ENCODE measurements around the gene UBE4B.
A peak's percentile ranks its signal among the peaks of the same experiment; 100 is the strongest.

UBE4B gene

GRCh38 chr1:10051656-10052055 lies 18.9 kb downstream of the UBE4B start:
- TF ChIP-seq CTCF (conservative IDR thresholded peaks at IDR 0.05; ENCODE audit: control insufficient read depth, insufficient read depth, low read depth, low read length): no peak
- H3K4me3 ChIP-seq (ENCODE audit: control insufficient read depth, low read depth, low read length): no peak overlapping the region
- DNase-seq (ENCODE audit: low read depth): no peak

- no peak for DNase-seq (ENCODE audit: low read depth)
- no peak overlapping the region for H3K4me3 ChIP-seq (ENCODE audit: control insufficient read depth, low read depth, low read length)
- TF ChIP-seq CTCF (conservative IDR thresholded peaks at IDR 0.05; ENCODE audit: control insufficient read depth, insufficient read depth, low read depth, low read length): no peak
Measured at GRCh38 chr1:10052347-10052746, 19.6 kb downstream of the UBE4B start.

GRCh38 chr1:10054465-10054864 lies 21.7 kb downstream of the UBE4B start:
- TF ChIP-seq CTCF (conservative IDR thresholded peaks at IDR 0.05; ENCODE audit: control insufficient read depth, insufficient read depth, low read depth, low read length): no peak
- no peak overlapping the region for H3K4me3 ChIP-seq (ENCODE audit: control insufficient read depth, low read depth, low read length)
- no peak for DNase-seq (ENCODE audit: low read depth)

- DNase-seq (ENCODE audit: low read depth): no peak
- H3K4me3 ChIP-seq (ENCODE audit: control insufficient read depth, low read depth, low read length): no peak overlapping the region
- TF ChIP-seq CTCF (conservative IDR thresholded peaks at IDR 0.05; ENCODE audit: control insufficient read depth, insufficient read depth, low read depth, low read length): no peak
Measured at GRCh38 chr1:10056599-10056987, 23.8 kb downstream of the UBE4B start.

- no peak for TF ChIP-seq CTCF (conservative IDR thresholded peaks at IDR 0.05; ENCODE audit: control insufficient read depth, insufficient read depth, low read depth, low read length)
- DNase-seq (ENCODE audit: low read depth): peak; percentile 70
- no peak overlapping the region for H3K4me3 ChIP-seq (ENCODE audit: control insufficient read depth, low read depth, low read length)
Measured at GRCh38 chr1:10057343-10057742, 24.6 kb downstream of the UBE4B start.

- H3K4me3 ChIP-seq (ENCODE audit: control insufficient read depth, low read depth, low read length): no peak overlapping the region
- no peak for DNase-seq (ENCODE audit: low read depth)
- no peak for TF ChIP-seq CTCF (conservative IDR thresholded peaks at IDR 0.05; ENCODE audit: control insufficient read depth, insufficient read depth, low read depth, low read length)
Measured at GRCh38 chr1:10057796-10058195, 25.0 kb downstream of the UBE4B start.

- no peak for TF ChIP-seq CTCF (conservative IDR thresholded peaks at IDR 0.05; ENCODE audit: control insufficient read depth, insufficient read depth, low read depth, low read length)
- no peak for DNase-seq (ENCODE audit: low read depth)
- H3K4me3 ChIP-seq (ENCODE audit: control insufficient read depth, low read depth, low read length): no peak overlapping the region
Measured at GRCh38 chr1:10059342-10059718, 26.6 kb downstream of the UBE4B start.
